ENCODE results near the gene GRIA3. TPM values are rescaled to one million over a fixed set of nuclear protein-coding genes. Genes with fewer than 3 reads are reported as not detected.

Gene GRIA3
- under 1 TPM in 2 of 4 donors, not detected in 2; 0.12 to 0.58 TPM for total RNA-seq

DNA sequence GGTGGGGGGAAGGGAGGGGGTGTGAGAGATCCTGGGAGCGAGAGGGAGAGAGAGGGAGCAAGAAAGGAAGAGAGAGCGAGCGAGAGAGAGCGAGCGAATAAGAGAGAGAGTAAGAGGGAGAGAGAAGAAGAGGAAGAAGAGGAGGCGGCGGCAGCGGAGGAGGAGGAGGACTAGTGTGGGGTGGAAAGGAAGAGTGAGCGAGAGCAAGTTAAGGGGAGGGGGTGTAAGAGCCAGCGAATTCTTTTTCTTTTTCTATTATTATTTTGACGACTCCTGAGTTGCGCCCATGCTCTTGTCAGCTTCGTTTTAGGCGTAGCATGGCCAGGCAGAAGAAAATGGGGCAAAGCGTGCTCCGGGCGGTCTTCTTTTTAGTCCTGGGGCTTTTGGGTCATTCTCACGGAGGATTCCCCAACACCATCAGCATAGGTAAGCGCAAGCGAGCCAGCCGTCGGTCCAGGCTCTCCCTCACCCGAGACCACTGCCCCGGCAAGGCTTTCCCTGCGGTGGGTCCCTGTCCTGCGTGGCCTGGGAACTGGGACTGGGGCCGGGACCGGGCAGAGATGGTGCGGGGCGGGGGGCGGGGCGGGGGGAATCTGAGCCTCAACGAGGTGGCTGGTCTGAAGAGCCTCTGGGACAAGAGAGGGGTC is at the start of gene GRIA3:
GRIA3 (plus strand) TSS at position 60 of the 647 bp plus-strand sequence; CDS start at position 318, 258 bp downstream.
- H3K4me3 ChIP-seq (ENCODE audit: low read depth, poor library complexity, severe bottlenecking) = no peak within 1 kb of the TSS
- intact Hi-C loops (cut with DNase I; ENCODE audit: low total_unique reads) = no loop called here
- TF ChIP-seq POLR2A (IDR thresholded peaks at IDR 0.05) = no peak
- TF ChIP-seq, protein P1, sequence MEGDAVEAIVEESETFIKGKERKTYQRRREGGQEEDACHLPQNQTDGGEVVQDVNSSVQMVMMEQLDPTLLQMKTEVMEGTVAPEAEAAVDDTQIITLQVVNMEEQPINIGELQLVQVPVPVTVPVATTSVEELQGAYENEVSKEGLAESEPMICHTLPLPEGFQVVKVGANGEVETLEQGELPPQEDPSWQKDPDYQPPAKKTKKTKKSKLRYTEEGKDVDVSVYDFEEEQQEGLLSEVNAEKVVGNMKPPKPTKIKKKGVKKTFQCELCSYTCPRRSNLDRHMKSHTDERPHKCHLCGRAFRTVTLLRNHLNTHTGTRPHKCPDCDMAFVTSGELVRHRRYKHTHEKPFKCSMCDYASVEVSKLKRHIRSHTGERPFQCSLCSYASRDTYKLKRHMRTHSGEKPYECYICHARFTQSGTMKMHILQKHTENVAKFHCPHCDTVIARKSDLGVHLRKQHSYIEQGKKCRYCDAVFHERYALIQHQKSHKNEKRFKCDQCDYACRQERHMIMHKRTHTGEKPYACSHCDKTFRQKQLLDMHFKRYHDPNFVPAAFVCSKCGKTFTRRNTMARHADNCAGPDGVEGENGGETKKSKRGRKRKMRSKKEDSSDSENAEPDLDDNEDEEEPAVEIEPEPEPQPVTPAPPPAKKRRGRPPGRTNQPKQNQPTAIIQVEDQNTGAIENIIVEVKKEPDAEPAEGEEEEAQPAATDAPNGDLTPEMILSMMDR (IDR thresholded peaks at IDR 0.05) = no peak
- DNase-seq (ENCODE audit: low spot score in 2 of 2) = no peak
- 2 to 36% methylated on average over 20 to 31 of the region's 33 CpGs for WGBS, 2 donors

DNA sequence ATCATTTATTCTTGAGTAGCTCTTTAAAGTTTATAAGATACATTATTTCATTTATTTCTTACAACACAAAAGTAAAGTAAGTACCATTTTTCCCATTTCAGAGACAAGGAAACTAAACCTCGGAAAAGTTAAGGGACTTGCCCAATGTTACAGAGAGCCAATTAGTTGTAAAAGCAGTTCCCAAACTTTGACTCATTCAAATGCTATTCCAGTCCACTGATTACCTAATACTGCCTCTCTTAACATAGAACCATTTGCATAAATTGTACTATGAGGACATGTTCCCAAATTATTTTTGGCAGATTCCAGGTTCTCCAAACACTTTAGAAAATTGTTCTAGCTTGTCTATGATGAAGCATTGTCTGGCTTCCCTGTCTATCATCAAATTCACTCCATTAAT is 45.6 kb upstream of the GRIA3 start:
- DNase-seq (ENCODE audit: low spot score in 2 of 2) = no peak
- TF ChIP-seq POLR2A (IDR thresholded peaks at IDR 0.05) = no peak
- TF ChIP-seq, protein P1 (IDR thresholded peaks at IDR 0.05) = no peak
- H3K4me3 ChIP-seq (ENCODE audit: low read depth, poor library complexity, severe bottlenecking) = no peak overlapping the region
- 50 to 53% methylated on average over 1 of the region's 1 CpG for WGBS, 2 donors
- intact Hi-C loops (cut with DNase I; ENCODE audit: low total_unique reads) = no loop called here

DNA sequence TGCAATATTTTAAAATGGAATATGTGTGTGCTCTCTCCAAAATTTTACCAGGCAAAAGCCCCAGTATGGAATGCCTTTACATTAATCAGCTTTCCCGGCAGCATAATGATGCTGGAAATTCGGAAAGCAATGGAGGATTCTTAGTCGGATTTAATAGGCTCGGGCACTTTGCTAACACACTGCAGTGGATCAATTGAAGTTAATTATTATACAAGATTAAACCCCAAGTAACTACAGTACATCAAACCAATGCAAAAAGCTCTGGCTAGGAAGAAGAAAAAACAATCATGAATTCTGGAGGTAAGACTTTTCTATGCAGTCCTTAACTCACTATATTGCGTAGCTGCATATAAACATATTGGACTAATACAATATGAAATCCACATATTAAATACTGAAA is 43.6 kb upstream of the GRIA3 start:
- H3K4me3 ChIP-seq (ENCODE audit: low read depth, poor library complexity, severe bottlenecking) = no peak overlapping the region
- 90 to 96% methylated on average over 5 of the region's 5 CpGs for WGBS, 2 donors
- no peak for DNase-seq (ENCODE audit: low spot score in 2 of 2)
- intact Hi-C loops (cut with DNase I; ENCODE audit: low total_unique reads) = no loop called here
- TF ChIP-seq, protein P1 (IDR thresholded peaks at IDR 0.05) = no peak
- no peak for TF ChIP-seq POLR2A (IDR thresholded peaks at IDR 0.05)

- intact Hi-C loops (cut with DNase I; ENCODE audit: low total_unique reads) = no loop called here
- no peak overlapping the region for H3K4me3 ChIP-seq (ENCODE audit: low read depth, poor library complexity, severe bottlenecking)
- WGBS, 2 donors = 31 to 60% methylated on average over 1 of the region's 1 CpG
- DNase-seq (ENCODE audit: low spot score in 2 of 2) = no peak
- TF ChIP-seq, protein P1 (IDR thresholded peaks at IDR 0.05) = no peak
- TF ChIP-seq POLR2A (IDR thresholded peaks at IDR 0.05) = no peak
These were observed 43.2 kb upstream of the GRIA3 start for GRCh38 chrX:123140904-123141303.

DNA sequence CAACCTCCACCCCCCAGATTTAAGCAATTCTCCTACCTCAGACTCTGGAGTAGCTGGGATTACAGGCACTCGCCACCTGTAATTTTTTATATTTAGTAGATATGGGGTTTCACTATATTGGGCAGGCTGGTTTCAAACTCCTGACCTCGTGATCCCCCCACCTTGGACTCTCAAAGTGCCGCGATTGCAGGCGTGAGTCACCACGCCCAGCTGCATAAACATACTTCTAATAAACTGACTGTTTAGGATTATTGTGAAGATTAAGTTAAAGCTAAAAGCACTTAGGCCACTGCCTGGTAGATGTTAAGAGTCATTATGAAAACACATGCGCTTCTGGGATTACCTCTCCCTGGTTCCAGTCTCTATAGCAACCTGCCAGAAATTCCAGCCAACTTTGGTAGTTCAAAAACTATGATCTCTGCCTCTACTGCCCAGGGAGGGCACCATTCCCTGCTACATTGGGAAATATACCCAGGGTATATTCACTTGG is 30.2 kb upstream of the GRIA3 start:
- no peak for TF ChIP-seq POLR2A (IDR thresholded peaks at IDR 0.05)
- TF ChIP-seq, protein P1 (IDR thresholded peaks at IDR 0.05) = no peak
- intact Hi-C loops (cut with DNase I; ENCODE audit: low total_unique reads) = no loop called here
- no peak for DNase-seq (ENCODE audit: low spot score in 2 of 2)
- WGBS, 2 donors = 68 to 75% methylated on average over 7 of the region's 7 CpGs
- no peak overlapping the region for H3K4me3 ChIP-seq (ENCODE audit: low read depth, poor library complexity, severe bottlenecking)

DNA sequence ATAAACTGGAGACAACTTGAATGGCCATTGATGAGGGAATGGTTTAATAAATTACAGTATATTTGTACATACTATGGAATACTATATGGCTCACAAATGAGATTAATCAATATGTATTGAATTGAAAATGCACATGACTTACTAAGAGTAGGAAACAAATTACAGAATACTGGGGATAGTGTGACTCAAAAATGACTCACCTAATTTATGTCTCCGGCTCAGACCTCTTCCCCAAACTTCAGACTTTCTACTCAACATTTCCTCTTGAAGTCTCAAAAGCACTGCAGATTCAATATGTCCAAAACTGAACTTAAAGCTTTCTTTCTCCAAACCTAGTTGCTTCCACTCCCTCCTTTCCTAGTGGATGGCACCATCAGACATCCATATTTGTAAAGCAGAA is 28.8 kb upstream of the GRIA3 start:
- H3K4me3 ChIP-seq (ENCODE audit: low read depth, poor library complexity, severe bottlenecking) = no peak overlapping the region
- WGBS, 2 donors = 69 to 80% methylated on average over 1 of the region's 1 CpG
- DNase-seq (ENCODE audit: low spot score in 2 of 2) = no peak
- intact Hi-C loops (cut with DNase I; ENCODE audit: low total_unique reads) = no loop called here
- TF ChIP-seq POLR2A (IDR thresholded peaks at IDR 0.05) = no peak
- TF ChIP-seq, protein P1 (IDR thresholded peaks at IDR 0.05) = no peak
